Loucy (cell line): ENCODE data around the gene CTNNA2.

ENCODE experiments used
- H2AFZ ChIP-seq: fragments of 200-600 bp; sonication (generic); 2 replicates; pipeline ENCODE4 v1.6.0; 2016; ENCODE audit warnings: antibody characterized with exemption, mild to moderate bottlenecking, low read length, moderate library complexity
- H3F3A ChIP-seq: fragments of 200-600 bp; 2 replicates; pipeline ENCODE4 v1.6.0; 2016; ENCODE audit warnings: antibody characterized with exemption, low read depth, mild to moderate bottlenecking
- H3K27me3 ChIP-seq: fragments of 200-600 bp; sonication (generic); 2 replicates; pipeline ENCODE4 v1.6.1; 2014; ENCODE audit warnings: low read length, mild to moderate bottlenecking; ENCODE audit not compliant: insufficient read depth, poor library complexity, severe bottlenecking
- H3K36me3 ChIP-seq: fragments of 200-600 bp; sonication (generic); 2 replicates; pipeline ENCODE4 v1.6.1; 2016; ENCODE audit warnings: low read length; ENCODE audit not compliant: insufficient read depth
- H3K4me1 ChIP-seq: fragments of 200-600 bp; sonication (generic); 2 replicates; pipeline ENCODE4 v1.5.1; 2014; ENCODE audit warnings: low read length, mild to moderate bottlenecking; ENCODE audit not compliant: insufficient read depth, poor library complexity, severe bottlenecking
- H3K4me2 ChIP-seq: fragments of 200-600 bp; sonication (generic); 2 replicates; pipeline ENCODE4 v1.6.0; 2014; ENCODE audit warnings: antibody characterized with exemption, low read length, low read depth, mild to moderate bottlenecking; ENCODE audit not compliant: poor library complexity, severe bottlenecking
- H3K4me3 ChIP-seq: fragments of 200-600 bp; sonication (generic); 2 replicates; pipeline ENCODE4 v1.5.1; 2014; ENCODE audit warnings: low read length, mild to moderate bottlenecking, mixed read lengths; ENCODE audit not compliant: poor library complexity, severe bottlenecking
- H3K79me2 ChIP-seq: fragments of 200-600 bp; sonication (generic); 2 replicates; pipeline ENCODE4 v1.6.1; 2014; ENCODE audit warnings: low read length; ENCODE audit not compliant: insufficient read depth
- H3K9ac ChIP-seq: fragments of 200-600 bp; sonication (generic); 2 replicates; pipeline ENCODE4 v1.6.0; 2014; ENCODE audit warnings: mild to moderate bottlenecking, low read depth, low read length, moderate library complexity; ENCODE audit not compliant: poor library complexity, severe bottlenecking
- H3K9me2 ChIP-seq: fragments of 200-600 bp; sonication (generic); replicated peaks from 2 replicates; pipeline ENCODE4 v1.6.1; 2016; ENCODE audit warnings: low read depth, low read length, mixed read lengths
- H3K9me3 ChIP-seq: fragments of 200-600 bp; sonication (generic); 2 replicates; pipeline ENCODE4 v1.6.1; 2014; ENCODE audit warnings: mild to moderate bottlenecking, antibody characterized with exemption, low read length, low read depth; ENCODE audit not compliant: insufficient read depth
- H4K20me1 ChIP-seq: fragments of 200-600 bp; sonication (generic); 2 replicates; pipeline ENCODE4 v1.6.0; 2014; ENCODE audit warnings: antibody characterized with exemption, low read length, mild to moderate bottlenecking; ENCODE audit not compliant: insufficient read depth, poor library complexity, severe bottlenecking
- CTCF ChIP-seq: fragments of 200-600 bp; sonication (generic); conservative IDR thresholded peaks from 2 replicates; pipeline ENCODE4 v1.5.1; 2014; ENCODE audit warnings: mild to moderate bottlenecking, antibody characterized with exemption, low read length
- EZH2phosphoT487 ChIP-seq: fragments of 200-600 bp; IDR thresholded peaks from 2 replicates; pipeline ENCODE4 v1.6.1; 2018; ENCODE audit warnings: antibody characterized with exemption, mild to moderate bottlenecking, moderate library complexity, borderline replicate concordance

CTNNA2 gene

GRCh38 chr2:79512442-79513401 lies at the start of gene CTNNA2:
Gene CTNNA2, plus strand, starts transcription at chr2:79513051.
- Histone ChIP-seq H3K36me3 (no peaks in the 10 kb centered on the region), H3K4me3 (no peak within 1 kb of the TSS), H3K79me2 (no peaks in the 10 kb centered on the region), H3K4me2 (no peak within 1 kb of the TSS), H2AFZ (no peak within 1 kb of the TSS), H4K20me1 (no peaks in the 10 kb centered on the region), H3K9me3 (no peaks in the 10 kb centered on the region), H3K9ac (no peak within 1 kb of the TSS), H3F3A (no peaks in the 10 kb centered on the region), H3K9me2 (no peaks in the 10 kb centered on the region), H3K4me1 (no peaks in the 10 kb centered on the region), H3K27me3 (no peaks in the 10 kb centered on the region)
- no peak for TF ChIP-seq CTCF
- no peak for TF ChIP-seq EZH2phosphoT487

- no peaks in the 10 kb centered on the region for H3K4me1 ChIP-seq
- no peak overlapping the region for H3K9ac ChIP-seq
- H3K4me2 ChIP-seq = no peak overlapping the region
- H3F3A ChIP-seq = no peaks in the 10 kb centered on the region
- no peak overlapping the region for H2AFZ ChIP-seq
- no peak for TF ChIP-seq CTCF
- TF ChIP-seq EZH2phosphoT487 = no peak
- no peaks in the 10 kb centered on the region for H4K20me1 ChIP-seq
- H3K27me3 ChIP-seq = no peaks in the 10 kb centered on the region
- H3K79me2 ChIP-seq = no peaks in the 10 kb centered on the region
- no peak overlapping the region for H3K4me3 ChIP-seq
- no peaks in the 10 kb centered on the region for H3K36me3 ChIP-seq
- H3K9me3 ChIP-seq = no peaks in the 10 kb centered on the region
- no peaks in the 10 kb centered on the region for H3K9me2 ChIP-seq
These were observed 25.5 kb upstream of the CTNNA2 start for GRCh38 chr2:79487399-79487798.

- Histone ChIP-seq H3K36me3 (no peaks in the 10 kb centered on the region), H3F3A (no peaks in the 10 kb centered on the region), H3K4me1 (no peaks in the 10 kb centered on the region), H2AFZ (no peak overlapping the region), H3K9ac (no peak overlapping the region), H3K79me2 (no peaks in the 10 kb centered on the region), H3K4me2 (no peak overlapping the region), H3K9me3 (no peaks in the 10 kb centered on the region), H3K9me2 (no peaks in the 10 kb centered on the region), H3K27me3 (no peaks in the 10 kb centered on the region), H4K20me1 (no peaks in the 10 kb centered on the region), H3K4me3 (no peak overlapping the region)
- TF ChIP-seq EZH2phosphoT487 = no peak
- TF ChIP-seq CTCF = no peak
These were observed 1.4 kb upstream of the CTNNA2 start for GRCh38 chr2:79511320-79511951.
